Activated CD4-positive, CD25-positive, alpha-beta regulatory T cell treated with anti-CD3 and anti-CD28 coated beads, Interleukin-2, amount 50 U/mL, for 16 hours (primary cell): ENCODE results near the gene OIP5.
A peak's percentile ranks its signal among the peaks of the same experiment; 100 is the strongest.
"Not testable (repeated sequence)": the region's sequence is repeated elsewhere in the genome, so short reads cannot be mapped to it uniquely, and the experiment has no call there.

ENCODE experiments used
- DNase-seq: peaks from one replicate; pipeline ENCODE4 v3.0.0-alpha.2; 2020; ENCODE audit warnings: low read depth, low spot score

OIP5 gene

GRCh38 chr15:41332194-41333025 is at the start of gene OIP5, which contains the start of gene NUSAP1:
OIP5 (minus strand) TSS chr15:41332591; CDS start chr15:41332561, 30 bp downstream.
NUSAP1 (plus strand) TSS chr15:41332881; CDS start chr15:41332958, 77 bp downstream.
- peak; percentile 99 for DNase-seq

DNA sequence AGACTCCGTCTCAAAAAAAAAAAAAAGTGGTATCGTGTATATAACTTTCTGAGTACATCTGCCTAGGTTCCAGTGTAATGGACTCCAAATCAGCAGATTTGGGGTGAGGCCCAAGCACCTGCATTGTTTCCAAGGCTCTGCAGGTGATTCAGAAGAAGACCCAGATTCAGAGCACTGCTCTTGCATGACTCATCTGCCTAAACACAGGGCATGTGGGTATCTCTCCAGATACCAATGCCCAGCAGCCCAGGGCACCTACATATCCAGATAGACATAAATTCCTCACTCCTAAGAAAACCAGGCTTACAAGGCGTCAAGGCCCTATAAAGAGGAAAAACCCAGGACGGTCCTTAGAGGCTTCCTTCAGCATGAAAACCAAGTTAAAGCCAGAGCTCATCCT is 45.6 kb upstream of the OIP5 start:
- no peak for DNase-seq

DNA sequence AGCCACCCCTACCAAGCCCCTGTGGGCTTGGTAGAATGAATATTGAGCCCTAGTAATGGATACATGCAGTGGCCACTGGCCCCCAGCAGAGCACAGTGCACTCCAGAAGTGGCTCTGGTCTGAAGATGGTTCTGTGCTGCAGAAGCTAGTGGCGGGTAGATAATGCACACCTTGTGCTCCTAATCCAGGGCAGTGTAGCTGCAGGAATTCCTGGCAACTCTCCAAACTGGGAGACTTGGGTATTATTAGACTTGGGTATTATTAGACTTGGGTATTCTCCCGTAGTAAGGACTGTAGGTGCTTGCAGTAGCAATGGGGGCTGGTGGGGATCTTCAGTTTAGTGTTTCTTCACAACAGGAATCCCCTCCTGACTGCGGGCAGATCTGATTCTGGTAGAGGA is 35.0 kb upstream of the OIP5 start:
- DNase-seq, result no peak

DNA sequence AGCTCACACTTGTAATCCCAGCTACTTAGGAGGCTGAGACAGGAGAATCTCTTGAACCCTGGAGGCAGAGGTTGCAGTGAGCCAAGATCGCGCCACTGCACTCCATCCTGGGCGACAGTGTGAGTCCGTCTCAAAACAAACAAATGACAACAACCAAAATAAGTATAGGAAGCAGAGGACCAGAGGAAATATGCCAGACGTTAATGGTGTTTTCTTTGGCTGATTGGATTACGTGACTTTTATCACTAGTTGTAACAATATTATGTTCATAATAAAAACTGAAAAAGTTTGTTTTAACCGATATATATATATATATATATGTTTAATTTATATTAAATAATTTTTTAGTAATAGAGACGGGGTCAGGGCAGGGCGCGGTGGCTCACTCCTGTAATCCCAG is 22.0 kb upstream of the OIP5 start:
- DNase-seq, result no peak

- DNase-seq, result no peak
These were observed 17.8 kb upstream of the OIP5 start for GRCh38 chr15:41350057-41350717.

GRCh38 chr15:41347236-41347635 is 14.8 kb upstream of the OIP5 start:
- no peak for DNase-seq

DNA sequence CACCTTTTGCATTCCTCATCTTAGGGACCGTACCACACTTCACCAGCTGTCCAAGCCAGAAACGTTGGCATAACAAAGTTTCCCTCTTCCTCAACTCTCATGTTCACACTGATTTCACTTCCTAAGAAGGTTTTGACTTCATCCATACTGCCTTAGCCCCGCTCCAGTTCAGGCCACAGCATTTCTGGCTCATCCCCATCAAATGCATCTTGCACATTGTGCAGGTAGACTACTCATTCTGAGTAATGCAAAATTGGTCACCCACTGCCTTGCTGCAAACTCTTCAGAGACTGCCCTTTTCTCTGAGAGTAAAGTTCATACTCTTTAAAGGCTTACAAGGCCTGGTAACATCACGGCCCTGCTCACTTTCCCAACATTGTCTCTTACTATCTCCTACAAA is 9.1 kb upstream of the OIP5 start:
- no peak for DNase-seq

DNA sequence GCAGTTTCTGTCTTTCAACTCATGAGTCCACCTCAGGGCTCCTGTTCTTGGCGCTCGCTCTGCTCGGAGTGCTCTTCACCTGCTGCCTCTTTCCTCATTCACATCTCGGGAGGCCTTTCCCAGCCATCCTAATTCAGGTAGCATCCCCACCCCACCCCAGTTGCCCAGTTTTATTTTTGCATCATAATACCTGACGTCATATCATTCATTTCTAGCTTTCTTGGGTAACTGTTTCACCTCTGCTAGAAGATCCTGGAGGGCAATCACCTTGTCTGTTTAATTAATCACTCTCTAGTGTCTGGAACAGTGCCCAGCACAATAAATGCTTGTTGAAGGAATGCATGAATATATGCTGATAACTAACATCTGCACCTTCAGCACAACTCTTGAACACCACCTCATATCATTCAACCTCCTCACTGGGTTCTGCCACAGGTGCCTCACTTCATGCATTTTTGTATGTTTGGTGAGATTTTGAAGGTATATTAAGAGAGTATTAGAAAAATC is 7.9 kb upstream of the OIP5 start:
- DNase-seq, result no peak

DNA sequence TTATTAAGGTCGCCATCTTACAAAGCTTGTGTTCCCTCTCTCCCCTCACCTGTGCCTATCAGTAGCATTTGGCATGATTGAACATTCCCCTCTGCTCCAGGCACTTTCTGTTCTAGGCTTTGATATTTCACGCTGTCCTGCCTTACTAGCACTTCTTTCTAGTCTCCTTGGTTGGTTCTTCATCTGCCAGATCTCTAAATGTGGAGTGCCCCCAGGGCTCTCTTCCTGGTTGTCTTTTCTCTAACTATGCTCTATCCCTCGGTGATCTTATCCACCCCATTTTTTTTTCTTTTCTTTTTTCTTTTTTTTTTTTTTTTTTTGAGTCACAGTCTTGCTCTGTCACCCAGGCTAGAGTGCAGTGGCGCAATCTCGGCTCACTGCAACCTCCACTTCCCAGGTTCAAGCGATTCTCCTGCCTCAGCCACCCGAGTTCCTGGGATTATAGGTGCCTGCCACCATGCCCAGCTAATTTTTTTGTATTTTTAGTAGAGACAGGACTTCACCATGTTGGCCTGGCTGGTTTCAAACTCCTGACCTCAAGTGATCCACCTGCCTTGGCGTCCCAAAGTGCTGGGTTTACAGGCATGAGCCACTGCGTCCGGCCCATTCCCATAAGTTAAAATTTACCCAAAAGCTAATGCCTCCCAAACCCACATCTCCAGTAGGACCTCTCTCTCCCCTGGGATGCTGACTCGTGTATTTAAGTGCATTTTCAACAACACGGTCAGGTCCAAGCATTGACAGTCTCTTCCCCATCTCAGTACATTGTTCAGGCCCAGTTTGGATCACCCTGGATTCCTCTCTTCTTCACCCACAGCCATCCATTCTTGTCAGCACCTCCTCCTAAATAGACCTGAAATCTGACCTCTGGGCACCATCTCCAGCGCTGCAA is 5.5 kb upstream of the OIP5 start:
- DNase-seq, result no peak

DNA sequence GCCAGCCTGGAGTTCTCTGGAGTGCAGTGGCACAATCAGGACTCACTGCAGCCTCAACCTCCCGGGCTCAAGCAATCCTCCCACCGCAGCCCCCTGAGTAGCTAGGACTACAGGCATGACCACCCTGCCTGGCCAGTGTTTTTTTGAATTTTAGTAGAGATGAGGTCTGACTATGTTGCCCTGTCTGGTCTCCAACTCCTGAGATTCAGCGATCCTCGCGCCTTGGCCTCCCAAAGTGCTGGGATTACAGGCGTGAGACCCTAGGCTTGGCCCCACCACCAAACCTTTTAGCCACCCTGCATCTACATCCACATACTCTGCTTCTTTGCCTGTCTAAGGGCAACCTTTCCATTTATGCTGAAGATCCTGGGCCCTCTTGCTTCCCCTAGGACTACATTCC is 4.7 kb upstream of the OIP5 start:
- no peak for DNase-seq

DNA sequence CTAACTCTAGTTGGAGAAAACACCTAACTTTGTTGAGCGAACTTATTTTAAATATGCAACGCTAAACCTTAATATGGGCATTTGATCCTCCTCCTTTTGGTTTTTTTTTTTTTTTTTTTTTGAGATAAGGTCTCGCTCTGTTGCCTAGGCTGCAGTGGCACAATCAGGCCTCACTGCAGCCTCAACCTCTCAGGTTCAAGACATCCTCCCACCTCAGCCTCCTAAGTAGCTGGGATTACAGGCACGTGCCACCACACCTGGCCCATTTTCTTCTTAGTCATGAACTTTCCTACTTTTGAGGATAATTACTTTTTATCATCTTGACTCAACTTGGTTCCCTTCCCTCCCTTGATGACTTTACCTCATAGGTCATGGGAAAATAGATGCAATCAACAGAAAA is 4.2 kb upstream of the OIP5 start:
- DNase-seq, result no peak

DNA sequence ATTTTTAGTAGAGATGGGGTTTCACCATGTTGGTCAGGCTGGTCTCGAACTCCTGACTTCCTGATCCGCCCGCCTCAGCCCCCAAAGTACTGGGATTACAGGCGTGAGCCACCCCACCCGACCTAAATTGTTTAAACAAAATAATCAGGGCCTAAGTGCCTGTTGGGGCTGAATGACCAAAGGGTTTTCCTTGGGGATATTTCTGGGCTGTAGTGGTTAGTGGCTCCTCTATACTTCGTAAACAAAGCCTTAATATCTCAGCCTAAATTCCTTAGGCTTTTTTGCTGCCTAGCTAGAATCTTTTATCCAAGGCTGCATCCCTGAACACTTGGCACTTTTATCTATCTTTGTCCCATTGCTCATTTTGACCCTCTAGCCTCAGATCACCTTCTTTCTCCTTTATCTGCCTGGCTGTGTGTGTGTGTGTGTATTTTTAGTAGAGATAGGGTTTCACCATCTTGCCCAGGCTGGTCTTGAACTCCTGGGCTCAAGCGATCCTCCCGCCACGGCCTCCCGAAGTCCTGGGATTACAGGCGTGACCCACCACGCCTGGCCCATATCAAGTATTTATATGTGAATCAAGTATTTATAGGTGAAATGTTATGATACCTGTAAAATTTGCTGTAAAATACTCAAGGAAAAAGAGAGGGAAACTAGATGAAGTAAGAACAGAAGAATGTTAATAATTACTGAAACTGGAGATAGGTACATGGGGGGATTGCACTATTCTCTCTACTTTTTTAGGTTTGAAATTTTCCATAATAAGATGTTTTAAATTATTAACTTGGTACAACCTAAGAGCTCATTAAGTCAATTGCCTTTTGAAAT is 2.1 kb upstream of the OIP5 start:
- no peak for DNase-seq

GRCh38 chr15:41333026-41333562 is 703 bp upstream of the OIP5 start:
- no peak for DNase-seq

DNA sequence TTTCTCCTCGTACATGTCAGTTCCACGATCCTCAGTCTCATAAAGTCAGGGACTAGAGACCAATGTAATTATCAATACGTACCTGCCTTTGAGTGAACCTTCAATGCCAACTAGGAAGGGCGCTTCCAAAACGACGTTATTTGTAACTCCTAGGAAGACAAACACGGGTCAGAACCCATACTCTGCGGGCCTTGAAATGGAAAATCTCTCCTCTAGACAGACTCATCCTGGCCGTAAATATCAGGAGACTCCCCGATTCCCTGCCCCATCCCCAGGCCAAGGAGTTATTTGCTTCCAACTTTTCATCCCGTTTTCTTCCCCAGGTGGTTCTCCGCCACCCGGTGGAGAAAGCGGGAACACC is 578 bp downstream of the OIP5 start:
- DNase-seq, result no peak

GRCh38 chr15:41331281-41331680 is 1.1 kb downstream of the OIP5 start:
- no peak for DNase-seq

DNA sequence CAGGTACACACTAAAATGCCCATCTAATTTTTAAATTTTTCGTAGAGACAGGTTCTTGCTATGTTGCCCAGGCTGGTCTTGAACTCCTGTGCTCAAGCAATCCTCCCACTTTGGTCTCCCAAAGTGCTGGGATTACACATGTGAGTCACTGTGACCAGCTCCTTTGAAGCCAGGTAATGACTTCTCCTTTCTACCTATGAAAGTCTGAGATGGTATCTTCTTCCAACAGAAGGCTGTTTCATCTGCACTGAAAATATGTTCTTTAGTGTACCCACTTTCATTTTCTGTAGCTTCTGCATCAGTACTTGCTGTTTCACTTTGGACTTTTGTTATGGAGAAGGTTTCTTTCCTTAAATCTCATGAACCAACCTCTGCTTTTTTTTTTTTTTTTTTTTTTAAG is 8.8 kb downstream of the OIP5 start:
- no peak for DNase-seq

DNA sequence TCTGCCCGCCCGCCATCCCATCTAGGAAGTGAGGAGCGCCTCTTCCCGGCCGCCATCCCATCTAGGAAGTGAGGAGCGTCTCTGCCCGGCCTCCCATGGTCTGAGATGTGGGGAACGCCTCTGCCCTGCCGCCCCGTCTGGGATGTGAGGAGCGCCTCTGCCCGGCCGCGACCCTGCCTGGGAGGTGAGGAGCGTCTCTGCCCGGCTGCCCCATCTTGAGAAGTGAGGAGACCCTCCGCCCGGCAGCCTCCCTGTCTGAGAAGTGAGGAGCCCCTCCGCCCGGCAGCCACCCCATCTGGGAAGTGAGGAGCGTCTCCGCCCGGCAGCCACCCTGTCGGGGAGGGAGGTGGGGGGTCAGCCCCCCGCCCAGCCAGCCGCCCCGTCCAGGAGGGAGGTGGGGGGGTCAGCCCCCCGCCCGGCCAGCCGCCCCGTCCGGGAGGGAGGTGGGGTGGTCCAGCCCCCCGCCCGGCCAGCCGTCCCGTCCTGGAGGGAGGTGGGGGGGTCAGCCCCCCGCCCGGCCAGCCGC is 11.5 kb downstream of the OIP5 start:
- DNase-seq, result not testable (repeated sequence)

DNA sequence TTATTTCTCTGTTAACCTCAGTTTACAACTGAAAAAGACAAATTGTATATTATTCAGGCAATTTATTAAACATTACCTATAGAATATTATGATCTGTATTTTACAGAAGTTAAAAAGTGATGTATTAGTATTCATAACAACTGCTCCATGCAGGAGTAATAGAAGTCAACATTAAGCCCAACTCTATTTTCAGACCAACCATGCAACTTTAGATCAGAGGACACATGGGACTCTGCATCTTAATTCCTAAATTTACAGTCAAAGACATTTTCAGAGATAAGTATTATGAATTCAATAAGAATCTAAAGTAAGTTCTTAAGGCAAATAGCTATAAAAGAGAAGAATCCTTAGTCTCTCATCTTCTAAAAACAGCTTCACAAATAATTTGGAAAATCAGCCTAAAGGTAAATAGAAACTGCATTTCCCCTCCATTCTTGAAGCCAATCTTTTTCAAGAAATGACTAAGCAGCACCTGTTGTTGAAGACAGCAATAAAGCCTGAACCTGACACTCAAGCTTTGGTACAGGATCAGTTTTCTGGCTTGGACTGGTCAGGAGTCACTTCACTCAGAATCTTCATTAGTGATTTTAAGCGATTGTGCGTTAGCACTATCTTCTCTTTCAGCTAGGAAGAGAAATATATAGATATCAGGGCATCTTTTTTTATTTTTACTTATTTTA is 23.0 kb downstream of the OIP5 start:
- DNase-seq, result no peak

GRCh38 chr15:41307679-41308078 is 24.7 kb downstream of the OIP5 start:
- no peak for DNase-seq
